T47D (cell line): Measurements from ENCODE around the gene EML4.

Experiments
- DNase-seq, 2 experiments: peaks; one replicate each; pipeline versions ENCODE4 v3.0.0 to v3.0.0-alpha.2; 2011 to 2012; ENCODE audit warnings: low read depth in 1 of 2, low spot score in 1 of 2
- JUND ChIP-seq: IDR thresholded peaks from 2 replicates; pipeline ENCODE4 v1.6.1; 2012; ENCODE audit warnings: low read depth
- in situ Hi-C: cut with HindIII; loops from 2 replicates; pipeline ENCODE4 v1.10.0; 2016; ENCODE audit warnings: low sequenced_read_pairs, low pct_unique_long_range_greater_than_20kb

Gene EML4

DNA sequence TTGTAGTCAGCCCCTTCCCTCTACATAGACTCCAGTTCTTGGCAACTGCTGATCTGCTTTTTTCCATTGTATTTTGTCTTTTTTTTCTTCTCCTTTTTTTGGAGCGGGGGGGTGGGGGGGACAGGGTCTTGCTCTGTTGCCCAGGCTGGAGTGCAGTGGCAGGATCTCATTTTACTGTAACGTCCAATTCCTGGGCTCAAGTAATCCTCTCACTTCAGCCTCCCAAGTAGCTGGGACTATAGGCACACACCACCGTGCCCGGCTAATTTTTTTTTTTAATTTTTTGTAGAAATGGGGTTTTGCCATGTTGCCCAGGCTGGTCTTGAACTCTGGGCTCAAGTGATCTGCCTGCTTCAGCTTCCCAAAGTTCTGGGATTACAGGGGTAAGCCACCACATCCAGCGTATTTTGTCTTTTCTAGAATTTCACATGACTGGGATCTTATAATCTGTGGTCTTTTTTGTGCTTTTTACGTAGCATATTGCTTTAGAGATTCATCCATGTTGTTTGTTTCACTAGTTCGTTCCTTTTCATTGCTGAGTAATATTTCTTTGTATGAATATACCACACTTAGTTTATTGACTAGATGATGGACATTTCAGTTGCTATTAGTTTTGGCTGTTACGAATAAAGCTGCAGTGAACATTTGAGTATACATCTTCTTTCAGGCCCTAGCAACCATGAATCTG lies 17.9 kb downstream of the EML4 start:
- no peak for DNase-seq
- in situ Hi-C loops = no loop called here
- no peak for TF ChIP-seq JUND

DNA sequence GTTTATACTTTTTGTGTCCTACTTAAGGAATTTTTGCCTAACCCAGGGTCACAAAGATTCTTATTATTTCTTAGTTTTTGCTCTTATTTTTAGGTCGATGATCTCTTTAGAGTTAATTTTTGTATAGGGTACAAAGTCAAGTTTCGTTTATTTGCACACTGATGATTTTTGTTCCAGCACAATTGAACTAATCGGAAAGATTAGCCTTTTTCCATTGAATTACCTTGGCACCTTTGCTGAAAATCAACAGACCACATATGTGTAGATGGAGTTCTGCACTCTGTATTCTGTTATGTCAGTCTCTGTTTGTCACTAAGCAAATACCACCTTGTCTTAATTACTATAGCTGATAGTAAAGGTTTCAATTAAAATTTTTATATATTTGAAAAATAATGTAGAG lies 18.7 kb downstream of the EML4 start:
- in situ Hi-C loops = no loop called here
- TF ChIP-seq JUND = no peak
- DNase-seq = no peak

DNA sequence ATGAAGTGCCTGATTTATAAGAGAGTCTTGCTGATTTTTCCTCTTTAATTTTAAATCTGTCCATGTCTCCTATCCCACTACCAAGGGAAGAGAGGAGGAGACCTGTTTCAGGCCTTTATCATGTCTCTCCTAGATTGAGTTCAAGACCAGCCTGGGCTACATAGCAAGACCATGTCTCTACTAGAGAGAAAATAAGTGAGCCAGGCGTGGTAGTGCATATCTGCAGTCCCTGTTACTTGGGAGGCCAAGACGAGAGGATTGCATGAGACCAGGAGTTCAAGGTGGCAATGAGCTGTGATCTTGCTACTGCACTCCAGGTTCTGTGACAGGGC lies 20.0 kb downstream of the EML4 start:
- in situ Hi-C loops = no loop called here
- DNase-seq = no peak
- no peak for TF ChIP-seq JUND

DNA sequence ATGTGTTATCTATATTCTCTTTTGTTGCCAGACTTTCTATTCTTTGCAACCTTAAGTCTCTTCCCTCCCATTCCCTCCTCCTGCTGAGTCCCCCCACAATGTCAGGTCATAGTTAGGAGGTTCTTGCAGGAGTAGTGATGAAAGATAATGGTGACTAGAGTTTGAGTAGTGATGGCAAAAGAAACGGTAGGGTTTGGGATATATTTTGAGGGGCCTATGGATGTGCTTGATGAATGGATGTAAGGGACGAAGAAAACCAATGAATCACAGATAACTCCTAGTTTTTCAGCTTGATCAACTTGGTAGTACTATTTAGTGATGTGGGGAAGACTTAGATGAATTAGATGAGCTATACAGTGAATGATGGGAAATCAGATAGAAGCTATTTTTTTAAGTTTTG lies 21.0 kb downstream of the EML4 start:
- no peak for TF ChIP-seq JUND
- in situ Hi-C loops = no loop called here
- DNase-seq = no peak

DNA sequence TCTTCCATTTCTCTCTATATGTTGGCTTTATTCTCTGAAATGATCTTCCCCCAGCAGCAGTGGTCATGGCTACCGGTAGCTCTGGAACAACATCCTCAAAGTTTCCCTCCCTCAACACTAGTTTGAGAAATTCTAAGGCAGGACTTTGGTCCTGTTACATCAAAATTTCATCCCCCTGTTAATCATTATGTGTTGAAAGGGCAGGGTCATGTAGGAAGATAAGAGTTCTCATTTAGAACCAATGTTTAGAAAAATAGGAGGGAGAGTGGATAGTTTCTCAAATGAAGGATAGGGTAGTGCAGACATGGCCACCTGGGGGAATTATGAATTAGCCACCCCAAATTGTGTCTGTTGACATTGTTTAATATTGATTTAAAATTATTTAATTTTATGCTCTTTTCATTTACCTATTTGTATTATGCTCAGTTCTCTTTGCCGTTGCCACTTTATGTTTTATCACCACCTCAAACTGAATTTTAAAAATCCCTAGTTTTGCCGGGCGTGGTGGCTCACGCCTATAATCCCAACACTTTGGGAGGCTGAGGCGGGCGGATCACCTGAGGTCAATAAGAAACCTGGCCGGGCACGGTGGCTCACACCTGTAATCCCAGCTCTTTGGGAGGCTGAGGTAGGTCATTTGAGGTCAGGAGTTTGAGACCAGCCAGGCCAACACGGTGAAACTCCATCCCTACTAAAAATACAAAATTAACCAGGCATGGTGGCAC lies 22.3 kb downstream of the EML4 start:
- no peak for TF ChIP-seq JUND
- in situ Hi-C loops = no loop called here
- no peak for DNase-seq

DNA sequence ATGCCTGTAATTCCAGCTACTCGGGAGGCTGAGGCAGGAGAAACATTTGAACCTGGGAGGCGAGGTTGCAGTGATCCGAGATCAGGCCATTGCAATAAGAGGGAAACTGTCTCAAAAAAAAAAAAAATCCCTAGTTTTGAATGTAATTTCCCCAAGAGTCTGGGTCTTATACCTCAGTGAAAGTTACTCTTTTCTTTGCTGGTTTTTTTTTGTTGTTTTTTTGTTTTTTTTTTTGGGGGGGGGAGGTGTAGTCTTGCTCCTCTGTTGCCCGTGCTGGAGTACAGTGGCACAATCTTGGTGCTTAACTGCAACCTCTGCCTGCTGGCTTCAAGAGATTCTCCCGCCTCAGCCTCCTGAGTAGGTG lies 22.8 kb downstream of the EML4 start:
- in situ Hi-C loops = no loop called here
- DNase-seq = no peak
- TF ChIP-seq JUND = no peak

DNA sequence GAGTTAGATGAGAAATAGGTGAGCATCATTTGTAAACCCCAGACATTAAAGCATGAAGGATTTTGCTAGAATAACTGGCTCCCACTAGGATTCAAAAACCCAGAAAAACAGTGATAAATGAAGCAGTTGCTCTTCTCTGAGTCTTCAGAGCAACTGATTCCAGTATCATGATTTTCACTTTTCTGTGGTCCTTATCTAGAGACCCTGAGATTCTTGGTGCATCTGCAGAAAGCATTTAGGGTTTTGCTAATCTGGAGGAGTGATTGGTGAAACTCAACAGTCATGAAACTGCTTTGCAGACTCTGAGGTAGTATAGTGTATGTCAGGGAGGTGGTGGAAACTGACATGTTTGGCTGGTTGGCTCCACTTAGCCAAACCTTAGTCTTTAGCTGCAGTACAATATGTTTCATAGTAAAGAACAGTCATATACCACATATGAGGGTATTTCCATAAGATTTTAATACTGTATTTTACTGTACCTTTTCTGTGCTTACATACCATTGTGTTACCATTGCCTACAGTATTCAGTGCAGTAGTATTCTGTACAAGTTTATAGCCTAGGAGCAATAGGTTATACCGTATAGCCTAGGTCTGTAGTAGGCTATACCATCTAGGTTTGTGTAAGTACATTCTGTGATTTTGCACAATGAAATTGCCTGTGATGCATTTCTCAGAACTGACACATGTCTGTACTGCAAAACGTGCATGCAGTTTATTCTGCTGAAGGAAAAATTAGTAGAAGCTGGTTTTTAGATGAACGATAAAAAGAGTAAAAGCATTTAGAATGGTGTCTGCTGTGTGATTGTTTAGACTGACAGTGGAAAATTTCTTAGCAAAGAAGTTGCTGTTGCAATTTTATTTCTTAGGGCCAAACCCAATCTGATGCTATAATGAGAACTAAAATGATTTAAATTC lies 23.8 kb downstream of the EML4 start:
- no peak for TF ChIP-seq JUND
- in situ Hi-C loops = no loop called here
- DNase-seq = no peak

DNA sequence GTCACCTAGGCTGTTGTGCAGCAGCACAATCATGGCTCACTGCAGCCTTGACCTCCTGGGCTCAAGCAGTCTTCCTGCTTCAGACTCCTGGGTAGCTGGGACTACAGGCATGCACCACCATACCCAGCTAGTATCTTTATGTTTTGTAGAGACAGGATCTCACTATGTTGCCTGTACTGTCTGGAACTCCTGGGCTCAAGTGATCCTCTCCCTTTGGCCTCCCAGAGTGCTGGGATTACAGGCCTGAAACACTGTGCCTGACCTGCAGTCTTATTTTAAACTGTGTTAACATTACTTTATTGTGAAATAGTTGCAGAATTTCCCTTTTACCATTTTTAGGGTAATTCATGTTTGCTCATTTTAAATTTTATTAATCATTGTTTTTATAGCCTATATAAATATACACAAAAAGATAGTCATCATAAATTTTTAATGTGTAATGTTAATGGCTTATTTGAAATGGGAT lies 24.6 kb downstream of the EML4 start:
- DNase-seq = no peak
- in situ Hi-C loops = no loop called here
- no peak for TF ChIP-seq JUND

DNA sequence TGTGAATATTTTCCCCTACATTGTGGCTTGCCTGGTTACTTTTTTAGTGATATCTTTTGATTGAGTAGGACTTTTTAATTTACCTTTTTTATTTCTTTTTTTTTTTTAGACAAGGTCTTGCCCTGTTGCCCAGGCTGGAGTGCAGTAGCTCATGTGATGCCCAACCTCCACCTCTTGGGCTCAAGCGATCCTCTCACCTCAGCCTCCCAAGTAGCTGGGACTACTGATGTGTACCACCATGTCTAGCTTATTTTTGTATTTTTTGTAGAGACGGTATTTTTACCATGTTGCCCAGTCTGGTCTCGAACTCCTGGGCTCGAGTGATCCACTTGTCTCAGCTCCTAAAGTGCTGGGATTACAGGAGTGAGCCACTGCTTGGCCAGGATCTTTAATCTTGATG lies 25.3 kb downstream of the EML4 start:
- DNase-seq = no peak
- in situ Hi-C loops = no loop called here
- TF ChIP-seq JUND = no peak

DNA sequence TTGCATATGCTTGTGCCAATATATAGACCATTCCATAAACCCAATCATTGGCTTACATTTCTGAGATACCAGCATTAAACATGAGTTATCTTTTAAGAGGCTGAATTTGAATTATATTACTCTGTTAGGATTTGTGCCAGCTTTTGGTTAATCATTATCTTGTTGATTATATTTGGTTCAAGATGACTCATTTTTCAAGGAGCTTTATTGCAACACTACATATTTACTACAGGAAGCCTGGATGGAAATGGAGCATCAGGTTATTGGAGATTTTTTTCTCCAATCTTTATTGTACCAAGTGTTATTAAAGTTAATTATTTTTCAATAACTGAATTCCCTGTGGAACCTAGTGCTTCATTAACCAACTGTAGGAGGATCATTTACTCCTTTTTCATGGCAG lies 26.4 kb downstream of the EML4 start:
- no peak for DNase-seq
- in situ Hi-C loops = no loop called here
- TF ChIP-seq JUND = no peak

DNA sequence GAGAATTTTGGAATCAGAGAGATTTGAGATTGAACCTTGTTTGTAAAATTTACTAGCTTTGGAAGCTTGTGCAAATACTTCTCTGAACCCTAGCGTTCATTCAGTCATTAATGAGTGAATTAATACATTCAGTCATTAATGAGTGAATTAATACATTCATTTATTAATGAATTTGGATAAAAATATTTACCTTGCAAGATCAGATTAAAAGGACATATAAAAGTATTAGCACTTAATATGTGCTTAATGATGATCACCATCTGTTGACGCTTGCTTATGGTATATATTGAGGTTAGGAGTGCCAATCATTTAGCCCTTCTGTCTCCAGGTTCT lies 26.9 kb downstream of the EML4 start:
- no peak for TF ChIP-seq JUND
- in situ Hi-C loops = no loop called here
- no peak for DNase-seq

DNA sequence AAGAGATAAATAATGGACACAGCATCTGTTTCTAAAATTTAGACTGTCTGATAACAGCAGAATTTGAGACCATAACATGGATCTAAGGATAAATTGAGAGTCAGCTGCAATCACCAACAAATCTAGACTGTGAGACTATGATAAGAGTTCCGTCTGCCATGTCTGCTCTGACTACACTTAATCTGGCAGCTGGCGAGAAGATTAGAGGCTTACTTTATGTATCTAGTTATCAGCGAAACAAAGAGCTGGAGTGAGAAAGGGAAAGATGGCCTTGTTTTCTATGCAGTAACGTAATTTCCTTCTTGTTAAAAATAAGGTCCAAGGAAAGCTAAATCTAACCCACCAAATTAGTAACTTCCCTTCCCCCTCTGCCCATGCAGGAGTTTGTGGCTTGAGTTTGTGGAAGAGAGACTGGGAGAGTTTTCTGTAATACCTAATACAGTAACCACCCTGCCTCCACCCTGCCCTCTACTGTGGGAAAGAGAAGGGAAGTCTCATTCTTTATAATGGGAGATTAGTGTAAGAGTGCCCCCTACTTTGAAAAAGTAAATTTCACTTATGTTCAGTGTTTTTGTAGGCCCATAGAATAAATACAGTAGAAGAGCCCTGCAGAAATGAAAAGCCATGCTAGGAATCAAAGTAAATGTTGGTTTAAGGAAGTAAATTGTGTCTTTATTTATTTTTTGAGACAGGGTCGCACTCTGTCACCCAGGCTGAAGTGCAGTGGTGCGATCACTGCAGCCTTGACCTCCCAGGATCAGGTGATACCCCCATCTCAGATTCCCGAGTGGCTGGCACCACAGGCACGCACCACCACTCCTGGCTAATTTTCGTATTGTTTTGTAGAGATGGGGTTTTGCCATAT lies 27.5 kb downstream of the EML4 start:
- in situ Hi-C loops = no loop called here
- DNase-seq = peak in 1 of 2 experiments; percentile 39
- TF ChIP-seq JUND = no peak

DNA sequence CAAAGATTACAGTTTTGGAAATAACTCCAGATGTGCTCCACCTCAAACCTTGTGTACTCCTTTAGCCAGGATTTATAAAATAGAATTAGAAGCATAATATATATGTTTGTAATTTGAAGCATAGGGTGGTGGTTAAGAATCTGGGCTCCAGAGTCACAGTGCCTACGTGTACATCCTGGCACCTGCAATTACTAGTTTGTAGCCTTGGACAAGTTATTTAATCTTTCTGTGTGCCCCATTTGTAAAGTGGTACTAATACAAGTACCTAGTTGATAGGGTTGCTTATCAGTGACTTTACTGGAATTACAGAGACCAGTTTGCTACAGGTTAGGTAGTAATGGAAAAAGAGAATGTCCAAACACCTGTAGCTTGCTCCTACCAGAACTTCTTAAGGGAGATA lies 28.6 kb downstream of the EML4 start:
- in situ Hi-C loops = no loop called here
- no peak for TF ChIP-seq JUND
- no peak for DNase-seq
